HG02981 (cell line): Measurements from ENCODE around the gene PDLIM3.
"Not testable (repeated sequence)": the region's sequence is repeated elsewhere in the genome, so short reads cannot be mapped to it uniquely, and the experiment has no call there.

Source experiments
- ATAC-seq: cut with Tn5 transposase; IDR thresholded peaks from one replicate; pipeline ENCODE4 v1.9.1; 2021; ENCODE audit warnings: mild to moderate bottlenecking, moderate library complexity; ENCODE audit not compliant: unreplicated experiment

Gene PDLIM3

GRCh38 chr4:185534866-185535611 lies at the start of gene PDLIM3:
Gene PDLIM3 (minus strand): TSS chr4:185535507. CDS start chr4:185535434, 73 bp downstream.
- ATAC-seq, result no peak

GRCh38 chr4:185583813-185584212 lies 48.5 kb upstream of the PDLIM3 start:
- ATAC-seq, result no peak

GRCh38 chr4:185582651-185583400 lies 47.5 kb upstream of the PDLIM3 start:
- ATAC-seq, result no peak

GRCh38 chr4:185580699-185581098 lies 45.4 kb upstream of the PDLIM3 start:
- ATAC-seq, result no peak

GRCh38 chr4:185578284-185578683 lies 43.0 kb upstream of the PDLIM3 start:
- no peak for ATAC-seq

GRCh38 chr4:185576962-185577950 lies 41.9 kb upstream of the PDLIM3 start:
- no peak for ATAC-seq

GRCh38 chr4:185576314-185576961 lies 41.1 kb upstream of the PDLIM3 start:
- no peak for ATAC-seq

- no peak for ATAC-seq
These were observed 38.4 kb upstream of the PDLIM3 start for GRCh38 chr4:185573651-185574199.

- ATAC-seq, result no peak
These were observed 35.4 kb upstream of the PDLIM3 start for GRCh38 chr4:185570727-185571126.

GRCh38 chr4:185567381-185568376 lies 32.4 kb upstream of the PDLIM3 start:
- no peak for ATAC-seq

- ATAC-seq, result no peak
These were observed 31.7 kb upstream of the PDLIM3 start for GRCh38 chr4:185566972-185567371.

GRCh38 chr4:185566425-185566824 lies 31.1 kb upstream of the PDLIM3 start:
- no peak for ATAC-seq

GRCh38 chr4:185565696-185566095 lies 30.4 kb upstream of the PDLIM3 start:
- no peak for ATAC-seq

GRCh38 chr4:185564349-185564748 lies 29.0 kb upstream of the PDLIM3 start:
- no peak for ATAC-seq

- ATAC-seq, result no peak
These were observed 27.2 kb upstream of the PDLIM3 start for GRCh38 chr4:185562531-185562930.

GRCh38 chr4:185560316-185560715 lies 25.0 kb upstream of the PDLIM3 start:
- no peak for ATAC-seq

GRCh38 chr4:185559915-185560281 lies 24.6 kb upstream of the PDLIM3 start:
- no peak for ATAC-seq

GRCh38 chr4:185559251-185559914 lies 24.1 kb upstream of the PDLIM3 start:
- not testable (repeated sequence) for ATAC-seq
